HepG2 (cell line): ENCODE results near the gene ARL4D. TPM values are rescaled to one million over a fixed set of nuclear protein-coding genes. Genes with fewer than 3 reads are reported as not detected.

Experiments used
- ATAC-seq: fragments of 200-7000 bp; cut with Tn5 transposase; 3 replicates; pipeline ENCODE4 v1.9.1; 2020; ENCODE audit warnings: mild to moderate bottlenecking, moderate library complexity
- BruUV-seq: library from RNA; stranded (reverse); fragments of 400-500 nt; replicated peaks from 2 replicates; lab custom pipeline; 2021; lab: Mats Ljungman, UMichigan
- CTCF ChIA-PET: fragments of 300-600 bp; formaldehyde crosslinking; extraction: SDS; loops from one replicate; lab custom pipeline; 2021; ENCODE audit warnings: low total read pairs, inconsistent platforms, low intra/inter-chr PET ratio; lab: Yijun Ruan, JAX
- POLR2A ChIA-PET: fragments of 350-600 bp; sonication (Branson Sonifier 250); formaldehyde crosslinking; loops from one replicate; lab custom pipeline; 2020; ENCODE audit warnings: antibody characterized with exemption, inconsistent platforms; lab: Yijun Ruan, JAX
- DNase-seq: peaks from one replicate; pipeline ENCODE4 v3.0.0-alpha.2; 2015; ENCODE audit warnings: low spot score
- FAIRE-seq: peaks from 3 replicates; lab custom pipeline; 2011; peaks lifted over from hg19 to GRCh38; lab: Jason Lieb, UNC
- H2AFZ ChIP-seq: one replicate; pipeline ENCODE4 v1.6.1; 2011; ENCODE audit warnings: low read length, inconsistent platforms
- H3K27ac ChIP-seq: fragments of 300-600 bp; 3 replicates; pipeline ENCODE4 v1.8.0; 2011; ENCODE audit warnings: mixed run types, mild to moderate bottlenecking, mixed read lengths, low read length, inconsistent platforms; ENCODE audit not compliant: insufficient read depth; ENCODE audit errors: extremely low read length
- H3K27me3 ChIP-seq, 2 experiments: fragments of 200-600 bp in 1 of 2; 2 replicates in 1 of 2; 3 replicates in 1 of 2; pipeline versions ENCODE4 v1.6.0 to v1.8.0; 2011; ENCODE audit warnings: low read length in 2 of 2, mild to moderate bottlenecking in 2 of 2, moderate library complexity in 2 of 2, inconsistent platforms in 1 of 2; ENCODE audit not compliant: insufficient read depth in 2 of 2, control insufficient read depth in 1 of 2
- H3K36me3 ChIP-seq, 2 experiments: fragments of 200-600 bp in 1 of 2; replicated peaks in 1 of 2; 2 replicates in 1 of 2; 3 replicates in 1 of 2; pipeline versions ENCODE4 v1.5.1 to v1.8.0; 2011; ENCODE audit warnings: low read length in 2 of 2, inconsistent platforms in 1 of 2; ENCODE audit not compliant: insufficient read depth in 2 of 2, control insufficient read depth in 1 of 2
- H3K4me1 ChIP-seq: 2 replicates; pipeline ENCODE4 v1.5.1; 2012; ENCODE audit warnings: low read length, inconsistent platforms; ENCODE audit not compliant: insufficient read depth
- H3K4me2 ChIP-seq: 2 replicates; pipeline ENCODE4 v1.6.0; 2011; ENCODE audit warnings: low read depth, low read length, inconsistent platforms
- H3K4me3 ChIP-seq, 3 experiments: fragments of 200-600 bp in 1 of 3; sonication (generic), shearing (Covaris generic) in 1 of 3; replicated peaks in 1 of 3; 2 replicates each; pipeline ENCODE4 v1.5.1; 2011 to 2016; ENCODE audit warnings: low read length in 3 of 3, inconsistent platforms in 2 of 3, low read depth in 2 of 3, mild to moderate bottlenecking in 2 of 3, control low read depth in 1 of 3, mixed read lengths in 1 of 3; ENCODE audit not compliant: insufficient read depth in 1 of 3
- H3K79me2 ChIP-seq: one replicate; pipeline ENCODE4 v1.6.1; 2011; ENCODE audit warnings: low read length, inconsistent platforms; ENCODE audit not compliant: insufficient read depth
- H3K9ac ChIP-seq: 2 replicates; pipeline ENCODE4 v1.6.0; 2011; ENCODE audit warnings: mild to moderate bottlenecking, low read depth, low read length, inconsistent platforms; ENCODE audit not compliant: insufficient read depth
- H3K9me3 ChIP-seq: 2 replicates; pipeline ENCODE4 v1.5.1; 2012; ENCODE audit warnings: mild to moderate bottlenecking, low read length
- H4K20me1 ChIP-seq: 2 replicates; pipeline ENCODE4 v1.6.0; 2011; ENCODE audit warnings: inconsistent platforms, mild to moderate bottlenecking, low read length, moderate library complexity; ENCODE audit not compliant: insufficient read depth
- ATRX ChIP-seq: sonication (generic); formaldehyde crosslinking; IDR thresholded peaks from 2 replicates; pipeline ENCODE4 v1.4.0; 2020; ENCODE audit warnings: missing genetic modification reagents, borderline replicate concordance
- KMT2A ChIP-seq: sonication (generic); formaldehyde crosslinking; IDR thresholded peaks from 2 replicates; pipeline ENCODE4 v1.4.0; 2020; ENCODE audit warnings: missing genetic modification reagents
- MZF1 ChIP-seq: sonication (generic); formaldehyde crosslinking; IDR thresholded peaks from 2 replicates; pipeline ENCODE4 v1.8.1; 2023; ENCODE audit warnings: mild to moderate bottlenecking, missing genetic modification reagents, borderline replicate concordance
- NFYB ChIP-seq: sonication (generic); formaldehyde crosslinking; IDR thresholded peaks from 2 replicates; pipeline ENCODE4 v1.4.0; 2020; ENCODE audit warnings: missing genetic modification reagents
- REL ChIP-seq: sonication (generic); formaldehyde crosslinking; conservative IDR thresholded peaks from 2 replicates; pipeline ENCODE4 v1.8.0; 2022; ENCODE audit warnings: mild to moderate bottlenecking, missing genetic modification reagents, moderate library complexity
- SSRP1 ChIP-seq: IDR thresholded peaks from 2 replicates; pipeline ENCODE4 v1.6.1; 2016; ENCODE audit warnings: control low read depth
- TSC22D2 ChIP-seq: sonication (generic); formaldehyde crosslinking; IDR thresholded peaks from 2 replicates; pipeline ENCODE4 v1.5.1; 2020; ENCODE audit warnings: missing genetic modification reagents, mild to moderate bottlenecking, borderline replicate concordance
- ZFAT ChIP-seq: sonication (generic); formaldehyde crosslinking; conservative IDR thresholded peaks from 2 replicates; pipeline ENCODE4 v1.8.1; 2023; ENCODE audit warnings: missing genetic modification reagents, inconsistent platforms
- ZFP90 ChIP-seq: sonication (generic); formaldehyde crosslinking; IDR thresholded peaks from 2 replicates; pipeline ENCODE4 v1.8.0; 2022; ENCODE audit warnings: missing genetic modification reagents, mild to moderate bottlenecking, inconsistent platforms, borderline replicate concordance
- ZMYM3 ChIP-seq: sonication (generic); formaldehyde crosslinking; IDR thresholded peaks from 2 replicates; pipeline ENCODE4 v1.5.1; 2020; ENCODE audit warnings: mild to moderate bottlenecking, missing genetic modification reagents
- ZNF572 ChIP-seq: sonication (generic); formaldehyde crosslinking; IDR thresholded peaks from 2 replicates; pipeline ENCODE4 v1.5.1; 2020; ENCODE audit warnings: mild to moderate bottlenecking, missing genetic modification reagents
- ZNF777 ChIP-seq: sonication (generic); formaldehyde crosslinking; IDR thresholded peaks from 2 replicates; pipeline ENCODE4 v1.4.0; 2020; ENCODE audit warnings: missing genetic modification reagents
- WGBS: methylation state at CpG from one replicate; pipeline ENCODE4 v1.1.6; 2017; ENCODE audit warnings: low lambda C conversion rate; 5-methylcytosine and 5-hydroxymethylcytosine counted together
- in situ Hi-C: cut with HindIII; loops from 2 replicates; pipeline ENCODE4 v1.10.0; 2017; ENCODE audit warnings: low pct_unique_long_range_greater_than_20kb; ENCODE audit not compliant: extremely low pct_ligation_motif_present
- intact Hi-C: fragments of 100-400 bp; cut with micrococcal nuclease; formaldehyde crosslinking; loops from one replicate; pipeline ENCODE4 v1.10.0; 2022; ENCODE audit not compliant: unreplicated experiment
- polyA plus RNA-seq, 8 experiments: library from polyadenylated mRNA; depleted of rRNA in 3 of 8; stranded (reverse) in 7 of 8; unstranded in 1 of 8; fragments of >200 nt; fragmentation: Illumina TruSeq in 4 of 8; extraction: Trizol in 4 of 8; gene quantifications; 2 replicates each; pipeline versions ENCODE4 v1.2.1 to v1.2.3, GENCODE V29; 2011 to 2016; ENCODE audit warnings: low read depth in 4 of 8, missing spikeins in 1 of 8, mixed read lengths in 1 of 8; ENCODE audit not compliant: insufficient read depth in 1 of 8
- total RNA-seq, 5 experiments: library from RNA; depleted of rRNA; stranded (reverse); fragments of >200 nt; fragmentation: Illumina TruSeq; extraction: Trizol; gene quantifications; 2 replicates each; pipeline ENCODE4 v1.2.3, GENCODE V29; 2016; ENCODE audit warnings: low read depth in 1 of 5
- TF ChIP-seq, protein P1 (sequence below): sonication (generic); formaldehyde crosslinking; IDR thresholded peaks from 2 replicates; pipeline ENCODE4 v1.4.0; 2020; ENCODE audit warnings: mild to moderate bottlenecking, missing genetic modification reagents, borderline replicate concordance
- TF ChIP-seq, protein P2 (sequence below): sonication (generic); formaldehyde crosslinking; IDR thresholded peaks from 2 replicates; pipeline ENCODE4 v1.4.0; 2020; ENCODE audit warnings: missing genetic modification reagents
- TF ChIP-seq, protein P3 (sequence below): sonication (generic); formaldehyde crosslinking; conservative IDR thresholded peaks from 2 replicates; pipeline ENCODE4 v1.8.1; 2023; ENCODE audit warnings: missing genetic modification reagents
- TF ChIP-seq, protein P4 (sequence below): sonication (generic); formaldehyde crosslinking; IDR thresholded peaks from 2 replicates; pipeline ENCODE4 v1.8.1; 2023; ENCODE audit warnings: mild to moderate bottlenecking, missing genetic modification reagents

ARL4D gene
- total and polyA plus RNA-seq, 2 of the 13 experiments (the other 11 are each of a cell fraction or from before 2014, with no cell fraction given), result 9.0 to 25.9 TPM

DNA sequence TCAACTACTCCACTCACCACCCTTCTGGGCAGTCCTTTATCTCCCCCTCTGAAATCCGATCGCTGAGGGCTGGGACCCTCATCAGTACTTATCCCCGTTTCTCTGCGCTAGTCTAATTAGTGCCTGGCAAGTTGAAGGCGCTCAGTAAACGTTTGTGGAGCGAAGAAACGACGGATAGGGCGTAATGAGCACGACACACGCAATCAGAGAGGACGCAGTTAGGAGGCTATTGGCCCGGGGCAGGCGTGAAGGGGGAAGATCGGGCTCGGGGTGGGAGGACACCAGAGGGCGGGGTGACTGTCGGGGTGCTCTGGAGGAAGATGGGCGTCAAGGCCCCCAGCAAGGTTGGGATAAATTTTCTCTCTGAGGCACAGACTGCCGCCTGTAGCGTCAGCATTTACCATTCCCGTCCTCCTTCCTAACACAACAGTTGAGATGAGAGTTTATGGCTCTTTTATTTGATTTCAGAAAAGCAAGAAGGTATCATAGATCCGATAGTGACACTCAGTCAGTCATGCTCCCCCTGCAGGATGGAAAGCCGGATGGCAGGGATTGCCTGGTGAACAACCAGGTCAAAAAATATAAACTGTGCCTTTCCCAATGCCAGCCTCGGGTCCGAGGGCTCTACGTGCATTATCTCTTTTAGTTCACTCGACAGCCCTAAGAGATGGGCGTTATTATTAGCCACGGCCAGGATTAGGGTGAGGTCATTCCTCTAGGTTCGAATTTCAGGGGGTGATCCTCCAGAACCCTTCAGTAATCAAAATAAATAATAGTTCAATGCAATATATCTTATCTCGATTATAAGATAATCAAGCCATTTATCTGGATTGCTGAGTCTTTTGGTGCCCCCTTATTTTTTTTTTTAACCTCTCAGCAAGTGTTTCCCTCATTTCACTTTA lies 9.5 kb upstream of the ARL4D start (continued):
- no peak for TF ChIP-seq ATRX (CRISPR knock-in tag)
- 0 out of 2 replicates have a peak, but pooled peaks have one; percentile 35 for TF ChIP-seq KMT2A (CRISPR knock-in tag)
- TF ChIP-seq, protein P1, sequence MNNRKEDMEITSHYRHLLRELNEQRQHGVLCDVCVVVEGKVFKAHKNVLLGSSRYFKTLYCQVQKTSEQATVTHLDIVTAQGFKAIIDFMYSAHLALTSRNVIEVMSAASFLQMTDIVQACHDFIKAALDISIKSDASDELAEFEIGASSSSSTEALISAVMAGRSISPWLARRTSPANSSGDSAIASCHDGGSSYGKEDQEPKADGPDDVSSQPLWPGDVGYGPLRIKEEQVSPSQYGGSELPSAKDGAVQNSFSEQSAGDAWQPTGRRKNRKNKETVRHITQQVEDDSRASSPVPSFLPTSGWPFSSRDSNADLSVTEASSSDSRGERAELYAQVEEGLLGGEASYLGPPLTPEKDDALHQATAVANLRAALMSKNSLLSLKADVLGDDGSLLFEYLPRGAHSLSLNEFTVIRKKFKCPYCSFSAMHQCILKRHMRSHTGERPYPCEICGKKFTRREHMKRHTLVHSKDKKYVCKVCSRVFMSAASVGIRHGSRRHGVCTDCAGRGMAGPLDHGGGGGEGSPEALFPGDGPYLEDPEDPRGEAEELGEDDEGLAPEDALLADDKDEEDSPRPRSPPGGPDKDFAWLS, result no peak
- TF ChIP-seq SSRP1, result no peak; the same call in 1 of the 2 replicates
- TF ChIP-seq ZMYM3, result peak; percentile 39; the same call in 1 of the 2 replicates

DNA sequence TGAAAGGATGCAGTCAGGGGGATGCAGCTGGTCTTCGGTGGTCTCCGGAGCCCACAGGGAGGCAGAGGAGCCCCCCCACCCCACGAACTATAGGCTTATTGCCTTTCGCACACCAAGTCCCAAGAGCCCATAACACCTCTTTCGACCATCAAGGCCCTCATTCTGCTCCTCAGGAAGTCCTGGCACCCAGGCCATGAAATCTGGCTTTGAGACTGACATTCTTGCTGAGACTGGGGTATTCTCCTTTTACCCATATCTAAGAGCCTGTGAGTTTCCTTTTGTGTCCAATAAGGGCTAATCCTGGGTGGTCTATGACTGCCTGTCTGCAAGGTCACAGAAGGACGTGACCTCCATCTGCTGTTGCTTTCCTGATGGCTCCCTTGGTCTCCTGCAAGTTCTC lies 6.4 kb upstream of the ARL4D start:
- CTCF ChIA-PET, result interaction anchor here (0.6 to 9.0 kb wide), 2 partner anchors 89 to 105 kb away, joined by 3 to 381 read pairs; partner anchors contain the start of gene DHX8
- peaks cover 64% of the 10 kb centered on the region for H3K4me1 ChIP-seq
- H3K79me2 ChIP-seq, result no peaks in the 10 kb centered on the region
- H3K36me3 ChIP-seq, result no peaks in the 10 kb centered on the region
- ATAC-seq (no peak), FAIRE-seq (no peak), DNase-seq (no peak)
- H3K9me3 ChIP-seq, result no peaks in the 10 kb centered on the region
- no peaks in the 10 kb centered on the region for H3K27me3 ChIP-seq
- POLR2A ChIA-PET, result interaction anchor here (0.6 to 13.3 kb wide), 17 partner anchors 9 to 294 kb away, joined by 3 to 485 read pairs (median 8); partner anchors contain the start of gene DHX8
- no TSS peak for BruUV-seq
- H3K9ac ChIP-seq, result peak overlapping the region; percentile 1; the same call in 1 of the 2 replicates
- H3K4me3 ChIP-seq, result no peak overlapping the region
- 81% methylated on average over 5 of the region's 6 CpGs for WGBS
- peak overlapping the region; percentile 55 for H3K27ac ChIP-seq
- no peaks in the 10 kb centered on the region for H4K20me1 ChIP-seq
- intact Hi-C loops, result no loop called here
- no peak overlapping the region for H2AFZ ChIP-seq
- no peak overlapping the region for H3K4me2 ChIP-seq
- in situ Hi-C loops, result no loop called here
- TF ChIP-seq MZF1 (CRISPR knock-in tag) (no peak), ZFAT (CRISPR knock-in tag) (no peak), TSC22D2 (CRISPR knock-in tag) (no peak), ZNF572 (no peak), NFYB (CRISPR knock-in tag) (no peak), ZNF777 (CRISPR knock-in tag) (no peak), REL (CRISPR knock-in tag) (no peak), ZFP90 (CRISPR knock-in tag) (peak; percentile 65; the same call in 1 of the 2 replicates)
- TF ChIP-seq, protein P2, sequence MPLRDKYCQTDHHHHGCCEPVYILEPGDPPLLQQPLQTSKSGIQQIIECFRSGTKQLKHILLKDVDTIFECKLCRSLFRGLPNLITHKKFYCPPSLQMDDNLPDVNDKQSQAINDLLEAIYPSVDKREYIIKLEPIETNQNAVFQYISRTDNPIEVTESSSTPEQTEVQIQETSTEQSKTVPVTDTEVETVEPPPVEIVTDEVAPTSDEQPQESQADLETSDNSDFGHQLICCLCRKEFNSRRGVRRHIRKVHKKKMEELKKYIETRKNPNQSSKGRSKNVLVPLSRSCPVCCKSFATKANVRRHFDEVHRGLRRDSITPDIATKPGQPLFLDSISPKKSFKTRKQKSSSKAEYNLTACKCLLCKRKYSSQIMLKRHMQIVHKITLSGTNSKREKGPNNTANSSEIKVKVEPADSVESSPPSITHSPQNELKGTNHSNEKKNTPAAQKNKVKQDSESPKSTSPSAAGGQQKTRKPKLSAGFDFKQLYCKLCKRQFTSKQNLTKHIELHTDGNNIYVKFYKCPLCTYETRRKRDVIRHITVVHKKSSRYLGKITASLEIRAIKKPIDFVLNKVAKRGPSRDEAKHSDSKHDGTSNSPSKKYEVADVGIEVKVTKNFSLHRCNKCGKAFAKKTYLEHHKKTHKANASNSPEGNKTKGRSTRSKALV (CRISPR knock-in tag), result no peak
- TF ChIP-seq, protein P3, sequence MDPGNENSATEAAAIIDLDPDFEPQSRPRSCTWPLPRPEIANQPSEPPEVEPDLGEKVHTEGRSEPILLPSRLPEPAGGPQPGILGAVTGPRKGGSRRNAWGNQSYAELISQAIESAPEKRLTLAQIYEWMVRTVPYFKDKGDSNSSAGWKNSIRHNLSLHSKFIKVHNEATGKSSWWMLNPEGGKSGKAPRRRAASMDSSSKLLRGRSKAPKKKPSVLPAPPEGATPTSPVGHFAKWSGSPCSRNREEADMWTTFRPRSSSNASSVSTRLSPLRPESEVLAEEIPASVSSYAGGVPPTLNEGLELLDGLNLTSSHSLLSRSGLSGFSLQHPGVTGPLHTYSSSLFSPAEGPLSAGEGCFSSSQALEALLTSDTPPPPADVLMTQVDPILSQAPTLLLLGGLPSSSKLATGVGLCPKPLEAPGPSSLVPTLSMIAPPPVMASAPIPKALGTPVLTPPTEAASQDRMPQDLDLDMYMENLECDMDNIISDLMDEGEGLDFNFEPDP, result no peak
- TF ChIP-seq, protein P4, sequence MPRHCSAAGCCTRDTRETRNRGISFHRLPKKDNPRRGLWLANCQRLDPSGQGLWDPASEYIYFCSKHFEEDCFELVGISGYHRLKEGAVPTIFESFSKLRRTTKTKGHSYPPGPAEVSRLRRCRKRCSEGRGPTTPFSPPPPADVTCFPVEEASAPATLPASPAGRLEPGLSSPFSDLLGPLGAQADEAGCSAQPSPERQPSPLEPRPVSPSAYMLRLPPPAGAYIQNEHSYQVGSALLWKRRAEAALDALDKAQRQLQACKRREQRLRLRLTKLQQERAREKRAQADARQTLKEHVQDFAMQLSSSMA, result 0 out of 2 replicates have a peak, but pooled peaks have one; percentile 14
